CD14-positive monocyte (primary cell): ENCODE results near the gene C1QTNF6. TPM values are rescaled to one million over a fixed set of nuclear protein-coding genes. Genes with fewer than 3 reads are reported as not detected.

Experiments
- DNase-seq, 3 donors: peaks; one replicate each; pipeline ENCODE4 v3.0.0-alpha.2; 2011 to 2022
- H2AFZ ChIP-seq: 2 replicates; pipeline ENCODE4 v1.6.0; 2012; ENCODE audit warnings: mild to moderate bottlenecking, low read depth, low read length, inconsistent platforms; ENCODE audit not compliant: insufficient read depth, poor library complexity, severe bottlenecking
- H3K27ac ChIP-seq, 2 donors: 1 replicate in 1 of 2; 2 replicates in 1 of 2; pipeline ENCODE4 v1.5.1; 2012 to 2013; ENCODE audit warnings: low read length in 2 of 2, control low read depth in 1 of 2, inconsistent platforms in 1 of 2, low read depth in 1 of 2, mild to moderate bottlenecking in 1 of 2
- H3K27me3 ChIP-seq, 2 donors: one replicate each; pipeline versions ENCODE4 v1.6.0 to v1.6.1; 2011 to 2013; ENCODE audit warnings: low read length in 2 of 2; ENCODE audit not compliant: control insufficient read depth in 2 of 2, insufficient read depth in 2 of 2
- H3K36me3 ChIP-seq, 2 donors: replicated peaks in 1 of 2; 1 replicate in 1 of 2; 2 replicates in 1 of 2; pipeline versions ENCODE4 v1.5.1 to v1.6.1; 2012 to 2013; ENCODE audit warnings: low read length in 2 of 2, control low read depth in 1 of 2, inconsistent platforms in 1 of 2, mild to moderate bottlenecking in 1 of 2; ENCODE audit not compliant: insufficient read depth in 2 of 2, control insufficient read depth in 1 of 2
- H3K4me1 ChIP-seq, 2 donors: 1 replicate in 1 of 2; 2 replicates in 1 of 2; pipeline versions ENCODE4 v1.5.1 to v1.6.1; 2012 to 2013; ENCODE audit warnings: low read length in 2 of 2, control low read depth in 1 of 2, inconsistent platforms in 1 of 2, mild to moderate bottlenecking in 1 of 2, moderate library complexity in 1 of 2; ENCODE audit not compliant: insufficient read depth in 2 of 2, control insufficient read depth in 1 of 2
- H3K4me2 ChIP-seq: replicated peaks from 2 replicates; pipeline ENCODE3; 2012; ENCODE audit warnings: low read length, moderate library complexity, mild to moderate bottlenecking; ENCODE audit not compliant: poor library complexity, severe bottlenecking; ENCODE audit errors: extremely low read depth
- H3K4me3 ChIP-seq, 3 experiments: fragments of 200-600 bp in 1 of 3; sonication (generic) in 1 of 3; replicated peaks in 1 of 3; 1 replicate in 2 of 3; 2 replicates in 1 of 3; pipeline ENCODE4 v1.5.1; 2011 to 2013; ENCODE audit warnings: low read length in 3 of 3, mild to moderate bottlenecking in 3 of 3, control low read depth in 2 of 3, low read depth in 2 of 3, inconsistent platforms in 1 of 3, moderate library complexity in 1 of 3
- H3K79me2 ChIP-seq: 2 replicates; pipeline ENCODE4 v1.6.0; 2012; ENCODE audit warnings: mild to moderate bottlenecking, control low read depth, inconsistent platforms, low read length, moderate library complexity; ENCODE audit not compliant: insufficient read depth
- H3K9ac ChIP-seq: 2 replicates; pipeline ENCODE4 v1.6.0; 2017; ENCODE audit warnings: low read length, mild to moderate bottlenecking; ENCODE audit not compliant: insufficient read depth, poor library complexity, severe bottlenecking
- H3K9me3 ChIP-seq, 2 donors: replicated peaks in 1 of 2; 1 replicate in 1 of 2; 2 replicates in 1 of 2; pipeline versions ENCODE4 v1.5.1 to v1.6.1; 2012 to 2013; ENCODE audit warnings: low read length in 2 of 2, control low read depth in 1 of 2; ENCODE audit not compliant: control insufficient read depth in 1 of 2, insufficient read depth in 1 of 2
- H4K20me1 ChIP-seq: 2 replicates; pipeline ENCODE4 v1.6.0; 2012; ENCODE audit warnings: mild to moderate bottlenecking, low read length, control low read depth, moderate library complexity; ENCODE audit not compliant: insufficient read depth
- H3K27ac Mint-ChIP-seq, 7 donors: one replicate each; pipeline ENCODE4 v1.8.0; 2020; ENCODE audit warnings: mild to moderate bottlenecking in 7 of 7, mixed read lengths in 7 of 7, moderate library complexity in 6 of 7, inconsistent platforms in 2 of 7
- H3K27me3 Mint-ChIP-seq, 3 donors: one replicate each; pipeline ENCODE4 v1.8.0; 2021 to 2022; ENCODE audit warnings: low read depth in 3 of 3, mild to moderate bottlenecking in 3 of 3, mixed read lengths in 3 of 3, moderate library complexity in 3 of 3, inconsistent platforms in 1 of 3
- H3K36me3 Mint-ChIP-seq, 2 donors: one replicate each; pipeline ENCODE4 v1.8.0; 2020; ENCODE audit warnings: mixed read lengths in 2 of 2, inconsistent platforms in 1 of 2, mild to moderate bottlenecking in 1 of 2
- H3K4me1 Mint-ChIP-seq: one replicate; pipeline ENCODE4 v1.8.0; 2020; ENCODE audit warnings: mild to moderate bottlenecking, mixed read lengths
- H3K4me3 Mint-ChIP-seq, 2 donors: one replicate each; pipeline ENCODE4 v1.8.0; 2020; ENCODE audit warnings: mild to moderate bottlenecking in 2 of 2, mixed read lengths in 2 of 2, moderate library complexity in 1 of 2
- H3K9me3 Mint-ChIP-seq, 7 donors: one replicate each; pipeline ENCODE4 v1.8.0; 2020 to 2022; ENCODE audit warnings: mixed read lengths in 7 of 7, mild to moderate bottlenecking in 6 of 7, moderate library complexity in 6 of 7, inconsistent platforms in 2 of 7
- CTCF ChIP-seq: fragments of 200-600 bp; IDR thresholded peaks from one replicate; pipeline ENCODE4 v1.8.0; 2022; ENCODE audit warnings: antibody characterized with exemption, mild to moderate bottlenecking
- WGBS: methylation state at CpG from one replicate; pipeline ENCODE4 v1.1.5; 2013; ENCODE audit warnings: missing lambda C conversion rate; ENCODE audit not compliant: insufficient coverage; 5-methylcytosine and 5-hydroxymethylcytosine counted together
- intact Hi-C, 2 donors: fragments of 100-400 bp; cut with micrococcal nuclease; formaldehyde crosslinking; loops; one replicate each; pipeline versions ENCODE4 v1.15.0 to v1.15.1; 2023
- polyA plus RNA-seq, 3 donors: library from polyadenylated mRNA; depleted of rRNA in 1 of 3; unstranded in 2 of 3; stranded (reverse) in 1 of 3; fragments of 300-500 nt in 2 of 3; fragments of >200 nt in 1 of 3; fragmentation: Illumina TruSeq in 2 of 3; gene quantifications; 1 replicate in 2 of 3; 2 replicates in 1 of 3; pipeline ENCODE4 v1.2.3, GENCODE V29; 2012 to 2021

Gene C1QTNF6
- polyA plus RNA-seq, 3 donors, result 0.14 to 2.3 (median 0.24) TPM

- Histone ChIP-seq H4K20me1 (no peaks in the 10 kb centered on the region), H3K27ac (no peak overlapping the region), H3K9me3 (no peaks in the 10 kb centered on the region), H3K4me2 (no peak overlapping the region), H3K9ac (no peak overlapping the region), H2AFZ (no peak overlapping the region), H3K4me1 (peaks cover 9 to 14% of the 10 kb centered on the region in 2 donors), H3K4me3 (no peak overlapping the region), H3K27me3 (peaks cover 0 to 3% of the 10 kb centered on the region in 2 donors), H3K79me2 (no peaks in the 10 kb centered on the region), H3K36me3 (no peaks in the 10 kb centered on the region)
- no peak for TF ChIP-seq CTCF
- no peak overlapping the region for H3K4me3 Mint-ChIP-seq
- peak overlapping the region in 2 of 7 donors; percentile 40 to 46 for H3K27ac Mint-ChIP-seq
- WGBS, result 75% methylated on average over 10 of the region's 17 CpGs
- intact Hi-C loops, result no loop called here
- DNase-seq, result no peak
- H3K4me1 Mint-ChIP-seq, result peaks cover 19% of the 10 kb centered on the region
- peaks cover 9 to 17% (median 16%) of the 10 kb centered on the region in 3 donors for H3K27me3 Mint-ChIP-seq
- H3K36me3 Mint-ChIP-seq, result no peaks in the 10 kb centered on the region
- H3K9me3 Mint-ChIP-seq, result peaks cover 0 to 3% (median 0%) of the 10 kb centered on the region in 7 donors
These were observed 4.3 kb downstream of the C1QTNF6 start for GRCh38 chr22:37183432-37184379.

- Histone ChIP-seq H3K4me3 (no peak overlapping the region), H3K27me3 (peaks cover 0 to 3% of the 10 kb centered on the region in 2 donors), H2AFZ (no peak overlapping the region), H3K27ac (no peak overlapping the region), H3K4me1 (peaks cover 15 to 18% of the 10 kb centered on the region in 2 donors), H3K9ac (no peak overlapping the region), H3K79me2 (no peaks in the 10 kb centered on the region), H3K9me3 (no peaks in the 10 kb centered on the region), H3K36me3 (no peaks in the 10 kb centered on the region), H4K20me1 (no peaks in the 10 kb centered on the region), H3K4me2 (no peak overlapping the region)
- no peak for TF ChIP-seq CTCF
- DNase-seq, result no peak
- Mint-ChIP-seq H3K27me3 (peaks cover 10 to 14% (median 13%) of the 10 kb centered on the region in 3 donors), H3K27ac (no peak overlapping the region), H3K4me3 (no peak overlapping the region), H3K36me3 (peaks cover 0 to under 1% of the 10 kb centered on the region in 2 donors), H3K9me3 (peaks cover 0 to 3% (median 0%) of the 10 kb centered on the region in 7 donors), H3K4me1 (peaks cover 24% of the 10 kb centered on the region)
- WGBS, result no CpG with 5 or more reads among the region's 3 CpGs
- intact Hi-C loops, result no loop called here
These were observed 5.2 kb downstream of the C1QTNF6 start for GRCh38 chr22:37182949-37183245.
